ENCODE results near the gene FBXO21. TPM values are rescaled to one million over a fixed set of nuclear protein-coding genes. Genes with fewer than 3 reads are reported as not detected.

FBXO21 gene
- total and polyA plus RNA-seq, 2 experiments from 2014 or later = 53.7 to 203 TPM

GRCh38 chr12:117209626-117210025, 19.4 kb upstream of the FBXO21 start:
- TF ChIP-seq CTCF (IDR thresholded peaks at IDR 0.05; ENCODE audit: low read depth, low read length) = no peak
- DNase-seq (ENCODE audit: low read depth in 1 of 2, low spot score in 1 of 2) = no peak
- H3K4me3 ChIP-seq = no peak overlapping the region
- no peaks in the 10 kb centered on the region for H3K4me1 ChIP-seq (ENCODE audit: low read depth)
- no peak overlapping the region for H3K27ac ChIP-seq
- no peaks in the 10 kb centered on the region for H3K27me3 ChIP-seq
- no peaks in the 10 kb centered on the region for H3K36me3 ChIP-seq
- H3K9me3 ChIP-seq (ENCODE audit: low read depth) = no peaks in the 10 kb centered on the region

GRCh38 chr12:117208811-117209455, 18.7 kb upstream of the FBXO21 start:
- H3K4me3 ChIP-seq = no peak overlapping the region
- no peaks in the 10 kb centered on the region for H3K27me3 ChIP-seq
- H3K27ac ChIP-seq = no peak overlapping the region
- no peak for TF ChIP-seq CTCF (IDR thresholded peaks at IDR 0.05; ENCODE audit: low read depth, low read length)
- no peaks in the 10 kb centered on the region for H3K9me3 ChIP-seq (ENCODE audit: low read depth)
- no peak for DNase-seq (ENCODE audit: low read depth in 1 of 2, low spot score in 1 of 2)
- no peaks in the 10 kb centered on the region for H3K4me1 ChIP-seq (ENCODE audit: low read depth)
- no peaks in the 10 kb centered on the region for H3K36me3 ChIP-seq

GRCh38 chr12:117208206-117208605, 17.9 kb upstream of the FBXO21 start:
- H3K4me1 ChIP-seq (ENCODE audit: low read depth) = no peaks in the 10 kb centered on the region
- no peaks in the 10 kb centered on the region for H3K9me3 ChIP-seq (ENCODE audit: low read depth)
- H3K27ac ChIP-seq = no peak overlapping the region
- DNase-seq (ENCODE audit: low read depth in 1 of 2, low spot score in 1 of 2) = no peak
- no peak overlapping the region for H3K4me3 ChIP-seq
- no peak for TF ChIP-seq CTCF (IDR thresholded peaks at IDR 0.05; ENCODE audit: low read depth, low read length)
- H3K36me3 ChIP-seq = no peaks in the 10 kb centered on the region
- no peaks in the 10 kb centered on the region for H3K27me3 ChIP-seq

- no peak for DNase-seq (ENCODE audit: low read depth in 1 of 2, low spot score in 1 of 2)
- no peaks in the 10 kb centered on the region for H3K4me1 ChIP-seq (ENCODE audit: low read depth)
- H3K4me3 ChIP-seq = no peak overlapping the region
- no peak for TF ChIP-seq CTCF (IDR thresholded peaks at IDR 0.05; ENCODE audit: low read depth, low read length)
- no peaks in the 10 kb centered on the region for H3K9me3 ChIP-seq (ENCODE audit: low read depth)
- H3K27ac ChIP-seq = no peak overlapping the region
- H3K27me3 ChIP-seq = no peaks in the 10 kb centered on the region
- H3K36me3 ChIP-seq = no peaks in the 10 kb centered on the region
Measured at GRCh38 chr12:117207675-117208074, 17.4 kb upstream of the FBXO21 start.

GRCh38 chr12:117202556-117202955, 12.3 kb upstream of the FBXO21 start:
- H3K4me3 ChIP-seq = no peak overlapping the region
- no peak for DNase-seq (ENCODE audit: low read depth in 1 of 2, low spot score in 1 of 2)
- no peaks in the 10 kb centered on the region for H3K9me3 ChIP-seq (ENCODE audit: low read depth)
- H3K27ac ChIP-seq = no peak overlapping the region
- no peaks in the 10 kb centered on the region for H3K36me3 ChIP-seq
- no peak for TF ChIP-seq CTCF (IDR thresholded peaks at IDR 0.05; ENCODE audit: low read depth, low read length)
- no peaks in the 10 kb centered on the region for H3K4me1 ChIP-seq (ENCODE audit: low read depth)
- H3K27me3 ChIP-seq = no peaks in the 10 kb centered on the region
